SU-DHL-6 (cell line): ENCODE measurements around the gene BCKDK.

ENCODE experiments used
- H2AFZ ChIP-seq: fragments of 200-600 bp; sonication (generic); 2 replicates; pipeline ENCODE4 v1.6.1; 2014; ENCODE audit warnings: low read depth, mild to moderate bottlenecking, moderate library complexity, mixed read lengths, antibody characterized with exemption, low read length; ENCODE audit not compliant: severe bottlenecking
- H3F3A ChIP-seq: fragments of 200-600 bp; shearing (Covaris generic); 2 replicates; pipeline ENCODE4 v1.6.0; 2016; ENCODE audit warnings: antibody characterized with exemption, mild to moderate bottlenecking; ENCODE audit not compliant: insufficient read depth
- H3K27ac ChIP-seq: fragments of 200-600 bp; sonication (generic); 2 replicates; pipeline ENCODE4 v1.5.1; 2016; ENCODE audit warnings: low read depth, mild to moderate bottlenecking, low read length, moderate library complexity, mixed read lengths
- H3K27me3 ChIP-seq: fragments of 200-600 bp; sonication (generic), shearing (Covaris generic); 2 replicates; pipeline ENCODE4 v1.6.0; 2014; ENCODE audit warnings: mild to moderate bottlenecking, low read length
- H3K36me3 ChIP-seq: fragments of 200-600 bp; sonication (generic); 2 replicates; pipeline ENCODE4 v1.6.1; 2014; ENCODE audit warnings: mild to moderate bottlenecking, low read length, mixed read lengths
- H3K4me2 ChIP-seq: fragments of 300-600, 200-600 bp; shearing (Covaris generic), sonication (generic); 2 replicates; pipeline ENCODE4 v1.6.0; 2014; ENCODE audit warnings: low read length, low read depth, mild to moderate bottlenecking; ENCODE audit not compliant: poor library complexity, severe bottlenecking
- H3K4me3 ChIP-seq: fragments of 200-600 bp; sonication (generic); 2 replicates; pipeline ENCODE4 v1.5.1; 2014; ENCODE audit warnings: antibody characterized with exemption, low read length, mild to moderate bottlenecking, mixed read lengths; ENCODE audit not compliant: insufficient read depth, poor library complexity, severe bottlenecking
- H3K79me2 ChIP-seq: fragments of 200-600 bp; sonication (generic); 2 replicates; pipeline ENCODE4 v1.6.1; 2014; ENCODE audit warnings: mild to moderate bottlenecking, low read length, moderate library complexity; ENCODE audit not compliant: insufficient read depth
- H3K9ac ChIP-seq: fragments of 200-600 bp; sonication (generic); 2 replicates; pipeline ENCODE4 v1.7.0; 2014; ENCODE audit warnings: mild to moderate bottlenecking, low read length
- H3K9me2 ChIP-seq: fragments of 200-600 bp; sonication (generic); replicated peaks from 2 replicates; pipeline ENCODE4 v1.6.1; 2014; ENCODE audit warnings: low read length; ENCODE audit not compliant: insufficient read depth
- H3K9me3 ChIP-seq: fragments of 200-600 bp; sonication (generic); 2 replicates; pipeline ENCODE4 v1.6.1; 2014; ENCODE audit warnings: low read length, mixed read lengths; ENCODE audit not compliant: insufficient read depth
- H4K20me1 ChIP-seq: fragments of 200-600 bp; sonication (generic); 2 replicates; pipeline ENCODE4 v1.6.1; 2014; ENCODE audit warnings: low read depth, mild to moderate bottlenecking, antibody characterized with exemption, low read length, moderate library complexity, mixed read lengths
- EZH2phosphoT487 ChIP-seq: fragments of 200-600 bp; sonication (generic), shearing (Covaris generic); conservative IDR thresholded peaks from 2 replicates; pipeline ENCODE4 v1.6.1; 2018; ENCODE audit warnings: mild to moderate bottlenecking, antibody characterized with exemption, low read length, moderate library complexity, mixed read lengths
- TF ChIP-seq, protein P1 (sequence below): fragments of 200-600 bp; sonication (generic); IDR thresholded peaks from one replicate; pipeline ENCODE4 v1.5.1; 2017; ENCODE audit warnings: antibody characterized with exemption, mild to moderate bottlenecking, low read length, moderate library complexity; ENCODE audit not compliant: insufficient read depth, poor library complexity, severe bottlenecking

BCKDK gene

DNA sequence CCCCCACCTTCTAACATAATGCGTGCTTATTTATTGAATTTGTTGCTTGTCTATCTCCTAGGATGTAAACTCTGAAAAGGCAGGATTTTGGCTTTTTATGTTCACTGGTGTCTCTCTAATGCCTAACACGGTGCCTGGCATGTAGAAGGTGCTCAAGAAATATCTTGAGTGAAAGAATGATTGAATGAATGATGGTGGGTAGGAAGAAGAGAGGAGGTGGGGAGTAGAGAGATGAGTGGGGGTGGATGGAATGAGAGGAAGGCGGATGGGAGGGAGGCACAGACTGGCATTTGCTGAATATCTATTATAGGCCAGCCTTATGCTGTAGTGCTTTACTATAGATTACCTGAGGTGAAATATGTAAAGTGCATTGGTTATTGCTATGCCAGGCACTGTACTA, 39.4 kb downstream of the BCKDK start:
- no peak overlapping the region for H3K4me3 ChIP-seq
- no peaks in the 10 kb centered on the region for H3K27me3 ChIP-seq
- no peak for TF ChIP-seq EZH2phosphoT487
- TF ChIP-seq, protein P1, sequence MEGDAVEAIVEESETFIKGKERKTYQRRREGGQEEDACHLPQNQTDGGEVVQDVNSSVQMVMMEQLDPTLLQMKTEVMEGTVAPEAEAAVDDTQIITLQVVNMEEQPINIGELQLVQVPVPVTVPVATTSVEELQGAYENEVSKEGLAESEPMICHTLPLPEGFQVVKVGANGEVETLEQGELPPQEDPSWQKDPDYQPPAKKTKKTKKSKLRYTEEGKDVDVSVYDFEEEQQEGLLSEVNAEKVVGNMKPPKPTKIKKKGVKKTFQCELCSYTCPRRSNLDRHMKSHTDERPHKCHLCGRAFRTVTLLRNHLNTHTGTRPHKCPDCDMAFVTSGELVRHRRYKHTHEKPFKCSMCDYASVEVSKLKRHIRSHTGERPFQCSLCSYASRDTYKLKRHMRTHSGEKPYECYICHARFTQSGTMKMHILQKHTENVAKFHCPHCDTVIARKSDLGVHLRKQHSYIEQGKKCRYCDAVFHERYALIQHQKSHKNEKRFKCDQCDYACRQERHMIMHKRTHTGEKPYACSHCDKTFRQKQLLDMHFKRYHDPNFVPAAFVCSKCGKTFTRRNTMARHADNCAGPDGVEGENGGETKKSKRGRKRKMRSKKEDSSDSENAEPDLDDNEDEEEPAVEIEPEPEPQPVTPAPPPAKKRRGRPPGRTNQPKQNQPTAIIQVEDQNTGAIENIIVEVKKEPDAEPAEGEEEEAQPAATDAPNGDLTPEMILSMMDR, result no peak
- no peaks in the 10 kb centered on the region for H3F3A ChIP-seq
- H3K27ac ChIP-seq, result no peak overlapping the region
- H3K4me2 ChIP-seq, result no peak overlapping the region
- no peak overlapping the region for H3K9ac ChIP-seq
- H2AFZ ChIP-seq, result no peak overlapping the region
- no peaks in the 10 kb centered on the region for H3K9me3 ChIP-seq
- no peaks in the 10 kb centered on the region for H3K79me2 ChIP-seq
- no peaks in the 10 kb centered on the region for H3K9me2 ChIP-seq
- H4K20me1 ChIP-seq, result no peaks in the 10 kb centered on the region
- no peaks in the 10 kb centered on the region for H3K36me3 ChIP-seq

DNA sequence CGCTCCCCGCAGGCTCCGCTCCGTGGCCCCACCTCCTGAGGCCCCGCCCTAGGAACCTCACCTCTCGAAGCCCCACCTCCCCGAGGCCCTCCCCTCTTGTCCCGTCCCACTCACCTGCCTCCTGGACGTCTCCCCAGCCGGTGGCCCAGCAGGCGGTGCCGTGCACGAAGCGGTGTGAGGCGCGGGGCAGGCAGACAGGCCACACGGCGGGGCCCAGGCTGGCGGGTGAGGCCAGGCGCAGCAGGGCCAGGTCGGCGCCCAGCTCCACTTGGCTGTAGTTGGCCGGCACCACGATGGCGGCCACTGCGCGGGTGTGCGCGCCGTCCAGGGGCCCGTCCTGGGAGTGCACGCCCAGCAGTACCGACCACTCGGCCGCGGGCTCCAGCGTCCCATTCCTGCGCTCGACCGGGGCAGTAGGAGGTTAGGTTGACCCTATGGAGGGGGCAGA, 40.1 kb downstream of the BCKDK start:
- no peak overlapping the region for H2AFZ ChIP-seq
- H3K79me2 ChIP-seq, result no peaks in the 10 kb centered on the region
- H3K9me2 ChIP-seq, result no peaks in the 10 kb centered on the region
- H4K20me1 ChIP-seq, result no peaks in the 10 kb centered on the region
- no peaks in the 10 kb centered on the region for H3K36me3 ChIP-seq
- H3K27ac ChIP-seq, result no peak overlapping the region
- no peak overlapping the region for H3K9ac ChIP-seq
- H3K27me3 ChIP-seq, result no peaks in the 10 kb centered on the region
- no peaks in the 10 kb centered on the region for H3F3A ChIP-seq
- no peak overlapping the region for H3K4me2 ChIP-seq
- no peak overlapping the region for H3K4me3 ChIP-seq
- no peaks in the 10 kb centered on the region for H3K9me3 ChIP-seq
- TF ChIP-seq EZH2phosphoT487, result no peak
- TF ChIP-seq, protein P1, result no peak

DNA sequence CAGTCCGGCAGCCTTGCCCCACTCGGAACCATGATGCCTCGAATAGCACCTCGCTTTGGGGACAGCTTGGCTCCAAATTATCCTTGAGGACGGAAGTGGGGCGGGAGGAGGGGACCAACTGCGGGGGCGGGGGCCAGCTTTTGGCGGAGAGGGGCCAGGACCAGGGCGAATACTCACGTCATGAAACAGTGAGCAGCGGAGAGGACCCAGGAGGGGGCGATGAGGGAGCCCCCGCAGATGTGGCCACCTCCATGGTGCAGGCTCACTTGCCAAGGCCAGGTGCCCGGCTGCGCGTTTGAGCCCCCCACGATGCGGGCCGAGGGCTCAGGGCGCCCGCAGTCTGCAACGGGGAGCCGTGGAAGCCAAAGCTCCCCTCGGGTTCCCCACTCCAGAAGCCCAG, 40.7 kb downstream of the BCKDK start:
- no peaks in the 10 kb centered on the region for H4K20me1 ChIP-seq

More for the DNA sequence above, 40.7 kb downstream of the BCKDK start:
- Histone ChIP-seq H3K27ac (no peak overlapping the region), H3F3A (no peaks in the 10 kb centered on the region), H3K4me2 (no peak overlapping the region), H3K4me3 (no peak overlapping the region), H3K9ac (no peak overlapping the region), H3K9me3 (no peaks in the 10 kb centered on the region), H2AFZ (no peak overlapping the region), H3K36me3 (no peaks in the 10 kb centered on the region), H3K27me3 (no peaks in the 10 kb centered on the region), H3K79me2 (no peaks in the 10 kb centered on the region), H3K9me2 (no peaks in the 10 kb centered on the region)
- TF ChIP-seq, protein P1, result no peak
- TF ChIP-seq EZH2phosphoT487, result no peak
